Stimulated activated CD8-positive, alpha-beta memory T cell treated with anti-CD3 and anti-CD28 coated beads, Interleukin-7, amount 100 ng/mL, for 24 hours (primary cell): ENCODE results near the gene NDUFA8.

Experiments
- DNase-seq: peaks from one replicate; pipeline ENCODE4 v3.0.0-alpha.2; 2020; ENCODE audit warnings: low read depth

The NDUFA8 gene

GRCh38 chr9:122134822-122135528 lies 24.6 kb downstream of the NDUFA8 start:
- DNase-seq: no peak

DNA sequence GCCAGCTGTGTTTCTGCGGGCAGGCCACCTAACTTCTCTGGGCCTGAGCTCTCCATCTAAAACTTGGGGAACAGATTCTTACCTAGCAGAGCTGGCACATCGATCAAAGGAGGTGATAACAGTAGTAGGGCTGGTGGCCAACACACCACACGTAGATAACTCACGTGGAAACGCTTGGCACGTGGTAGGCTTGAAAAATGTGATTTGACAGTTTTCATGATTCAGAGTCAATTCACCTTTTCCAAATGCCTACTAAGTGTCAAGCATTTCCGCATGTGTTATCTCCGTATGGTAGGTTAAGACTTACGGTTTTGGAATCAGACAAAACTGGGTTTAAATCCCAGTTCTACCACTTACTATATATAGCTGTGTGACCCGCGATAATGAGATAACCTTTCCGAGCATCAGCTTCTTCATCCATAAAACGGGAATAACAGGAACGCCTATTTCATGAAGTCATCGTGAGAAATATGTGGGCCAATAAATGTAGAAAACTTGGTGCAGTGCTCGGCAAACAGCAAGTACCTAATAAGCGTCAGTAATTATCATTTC lies 25.5 kb downstream of the NDUFA8 start:
- no peak for DNase-seq

- DNase-seq: no peak
These were observed 26.2 kb downstream of the NDUFA8 start for GRCh38 chr9:122133263-122133983.

- no peak for DNase-seq
These were observed 27.0 kb downstream of the NDUFA8 start for GRCh38 chr9:122132539-122132938.

DNA sequence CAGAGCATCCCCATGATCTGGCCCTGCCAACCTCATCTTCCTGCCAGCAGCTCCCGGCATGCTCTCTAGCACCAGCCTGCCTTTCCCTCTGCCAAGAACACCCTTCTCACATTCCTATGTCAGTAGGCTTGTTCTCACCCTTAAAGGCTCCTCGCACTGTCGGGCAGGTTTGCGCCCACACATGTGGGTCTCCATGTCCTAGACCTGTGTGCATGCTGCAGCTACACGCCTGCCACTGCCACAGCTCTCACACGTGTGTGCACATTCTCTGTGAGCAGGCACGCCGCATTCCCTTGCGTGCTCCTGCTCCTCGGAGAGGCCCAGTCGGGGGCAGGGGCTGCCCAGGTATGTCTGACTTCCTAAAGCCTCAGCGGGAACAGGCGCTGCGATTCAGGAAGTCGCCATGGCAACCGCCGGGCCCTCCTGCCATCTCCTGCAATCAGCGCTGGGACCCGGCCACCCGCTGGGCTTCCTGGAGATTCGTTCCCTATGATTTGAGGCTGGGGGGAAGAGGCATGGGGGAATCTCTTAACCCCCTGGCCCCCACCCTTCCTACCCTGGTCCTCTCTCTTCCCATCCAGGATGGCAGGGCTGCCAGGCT lies 28.1 kb downstream of the NDUFA8 start:
- DNase-seq: no peak

GRCh38 chr9:122130837-122131236 lies 28.7 kb downstream of the NDUFA8 start:
- DNase-seq: no peak

DNA sequence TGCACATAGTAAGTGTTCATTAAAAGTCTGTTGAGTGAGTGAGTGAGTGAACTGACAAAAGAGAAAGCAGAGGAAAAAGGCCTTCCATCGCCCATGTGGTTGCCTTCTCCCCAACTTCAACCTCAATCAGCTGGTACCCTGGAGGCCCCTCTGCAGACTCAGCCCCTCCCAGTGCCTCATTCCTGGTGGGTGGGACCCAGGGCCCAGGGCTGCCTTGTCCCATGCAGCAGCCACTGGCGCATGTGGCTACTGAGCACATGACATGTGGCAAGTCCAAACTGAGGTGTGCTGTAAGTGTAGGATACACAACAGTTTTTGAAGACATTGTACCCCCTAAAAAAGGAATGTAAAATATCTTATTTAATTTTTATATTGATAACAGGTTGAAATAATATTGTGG lies 29.6 kb downstream of the NDUFA8 start:
- no peak for DNase-seq

DNA sequence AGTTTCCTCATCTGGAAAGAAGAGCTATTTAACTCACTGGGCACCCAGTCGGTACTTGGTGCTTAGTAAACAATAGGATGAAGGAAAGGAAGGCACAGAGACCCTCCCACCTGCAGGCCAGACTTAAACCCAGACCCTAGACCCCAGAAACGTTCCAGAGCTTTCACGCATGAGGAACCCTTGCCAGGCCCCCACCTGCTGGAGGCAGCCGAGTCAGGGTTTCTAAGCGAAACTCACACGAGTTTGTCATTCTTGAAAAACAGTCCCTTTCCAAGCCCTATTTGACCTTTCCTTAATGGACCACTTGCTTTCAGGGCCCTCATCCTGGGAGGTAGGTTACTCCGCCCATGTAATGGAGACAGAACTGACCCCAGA lies 30.6 kb downstream of the NDUFA8 start:
- no peak for DNase-seq

GRCh38 chr9:122128007-122128968 lies 31.3 kb downstream of the NDUFA8 start:
- no peak for DNase-seq

DNA sequence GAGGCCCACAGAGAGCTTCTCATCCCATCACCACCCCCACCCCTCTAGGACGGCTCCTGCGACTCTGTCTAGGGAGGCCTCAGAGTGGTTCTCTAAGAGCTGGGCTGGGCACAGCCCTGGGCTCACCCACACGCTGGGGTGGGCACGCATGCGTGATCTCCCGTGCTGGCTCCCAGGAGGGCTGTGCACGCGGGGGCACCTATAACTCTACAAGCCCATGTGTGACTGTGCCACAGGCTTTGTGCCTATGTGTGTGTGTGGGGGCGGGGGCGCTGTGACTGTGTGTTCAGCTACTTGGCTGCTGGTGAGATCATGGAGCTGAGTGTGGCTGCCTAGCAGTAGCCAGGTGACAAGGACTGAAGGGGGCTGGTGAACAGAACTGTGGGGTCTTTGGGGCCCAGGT lies 32.2 kb downstream of the NDUFA8 start:
- DNase-seq: no peak

DNA sequence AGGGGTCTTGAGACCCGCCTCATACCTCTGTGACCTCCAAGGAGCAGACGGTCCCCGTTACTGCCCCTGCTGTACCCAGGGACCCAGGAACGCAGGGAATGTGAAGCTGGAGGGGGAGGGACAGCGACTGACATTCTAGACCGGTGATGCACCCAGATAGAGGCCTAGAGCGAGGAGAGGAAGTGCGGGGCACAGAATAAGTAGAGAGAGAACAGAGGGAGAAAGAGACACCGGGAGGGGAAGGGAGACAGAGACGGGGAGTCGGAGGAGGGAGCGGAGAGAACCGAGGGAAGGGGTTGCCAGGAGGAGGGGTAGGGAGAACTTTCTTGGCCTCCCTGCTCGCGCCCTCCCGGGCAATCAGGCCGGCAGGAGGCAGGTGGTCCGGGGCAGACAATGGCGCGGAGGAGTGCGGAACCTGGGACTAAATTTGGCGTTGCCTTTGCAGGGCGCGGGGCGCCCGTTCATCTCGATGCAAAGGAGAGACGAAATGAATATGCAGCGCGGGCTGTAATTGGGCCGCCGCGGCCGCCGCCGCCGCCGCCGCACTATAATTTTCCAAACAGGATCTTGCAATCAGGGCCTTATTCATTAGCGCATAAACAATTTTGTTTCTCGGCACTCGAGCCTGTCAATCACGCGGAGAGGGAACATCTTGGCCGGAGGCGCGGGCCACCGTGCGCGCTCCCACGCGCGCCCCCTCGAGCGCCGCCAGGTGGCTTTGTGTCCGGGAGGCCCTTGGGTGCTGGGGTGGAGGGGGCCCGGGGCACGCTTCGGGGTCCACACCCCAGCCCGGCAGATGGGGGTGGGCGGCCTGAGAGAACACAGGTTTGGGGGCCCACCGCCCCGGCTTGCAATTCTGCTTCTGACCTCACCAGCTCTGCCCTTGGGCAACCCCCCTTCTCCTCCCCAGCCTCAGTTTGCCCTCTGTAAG lies 33.0 kb downstream of the NDUFA8 start:
- DNase-seq: no peak

GRCh38 chr9:122125509-122126330 lies 33.9 kb downstream of the NDUFA8 start:
- no peak for DNase-seq

DNA sequence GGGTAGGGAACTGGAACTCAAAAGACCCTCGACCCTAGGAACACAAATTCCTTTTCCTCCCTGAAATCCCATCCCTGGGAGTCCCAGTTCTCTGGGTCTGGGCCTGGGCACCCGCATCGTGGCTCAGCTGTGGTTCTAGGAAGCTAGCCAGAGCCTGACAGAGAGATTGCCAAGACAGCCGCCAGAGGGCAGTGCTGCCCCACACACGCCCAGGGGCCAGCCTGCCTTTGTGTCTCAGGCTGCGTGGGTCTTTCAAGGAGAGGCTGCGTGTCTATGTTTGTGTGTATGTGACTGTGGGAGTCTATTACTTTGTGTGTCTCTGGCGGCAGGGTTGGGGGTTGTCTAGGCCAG lies 34.4 kb downstream of the NDUFA8 start:
- DNase-seq: peak; percentile 58

- DNase-seq: no peak
These were observed 35.1 kb downstream of the NDUFA8 start for GRCh38 chr9:122124528-122124927.

DNA sequence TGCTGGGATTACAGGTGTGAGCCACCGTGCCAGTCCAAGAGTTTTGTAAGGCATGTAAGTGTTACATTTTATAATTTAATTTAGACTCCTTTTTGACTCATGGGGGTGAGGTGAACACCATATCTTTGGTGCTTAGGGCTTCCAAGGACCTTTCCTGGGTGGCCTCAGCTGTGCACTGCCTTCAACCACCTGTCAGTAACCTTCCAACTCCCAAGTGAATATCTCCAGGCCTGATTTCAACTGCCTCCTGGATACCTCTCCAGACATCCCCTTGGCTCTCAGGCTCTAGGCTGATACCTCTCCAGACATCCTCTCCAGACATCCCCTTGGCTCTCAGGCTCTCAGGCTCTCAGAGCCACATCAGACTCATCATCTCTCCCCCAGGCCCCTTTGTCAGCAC lies 35.5 kb downstream of the NDUFA8 start:
- no peak for DNase-seq

DNA sequence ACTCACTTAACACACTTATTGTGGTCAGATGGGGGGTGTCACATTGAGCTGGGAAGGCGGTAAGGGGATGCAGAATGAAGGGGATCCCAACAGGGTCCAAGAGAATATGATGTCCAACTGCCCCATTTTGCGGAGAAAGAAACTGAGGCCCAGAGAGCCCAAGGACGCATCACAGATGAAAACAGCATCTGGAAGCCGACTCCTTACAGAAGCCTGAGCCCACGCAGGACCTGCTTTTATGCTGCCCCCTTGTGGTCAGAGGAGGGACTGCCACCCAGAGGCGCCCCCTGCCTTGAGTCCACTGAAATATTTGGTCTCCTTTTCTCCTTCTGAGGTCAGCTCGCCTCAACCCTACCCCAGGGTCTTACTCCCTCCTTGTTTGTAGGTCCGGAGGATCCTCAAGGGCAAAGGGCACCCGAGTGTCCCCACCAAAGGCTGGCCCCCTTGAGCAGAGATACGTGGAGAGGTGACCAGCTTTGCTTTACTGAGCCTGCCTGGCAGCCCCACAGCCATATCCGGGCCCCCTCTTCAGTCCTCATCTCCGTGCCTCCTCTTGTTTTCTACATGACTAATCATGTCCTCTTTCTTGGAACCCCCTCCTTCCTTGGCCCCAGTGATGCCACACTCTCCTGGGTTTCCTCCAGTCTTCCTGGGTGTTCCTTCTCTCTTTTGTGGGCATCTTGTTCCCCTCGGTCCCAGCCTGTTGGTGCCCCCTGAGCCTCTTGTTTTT lies 36.5 kb downstream of the NDUFA8 start:
- peak; percentile 57 for DNase-seq

DNA sequence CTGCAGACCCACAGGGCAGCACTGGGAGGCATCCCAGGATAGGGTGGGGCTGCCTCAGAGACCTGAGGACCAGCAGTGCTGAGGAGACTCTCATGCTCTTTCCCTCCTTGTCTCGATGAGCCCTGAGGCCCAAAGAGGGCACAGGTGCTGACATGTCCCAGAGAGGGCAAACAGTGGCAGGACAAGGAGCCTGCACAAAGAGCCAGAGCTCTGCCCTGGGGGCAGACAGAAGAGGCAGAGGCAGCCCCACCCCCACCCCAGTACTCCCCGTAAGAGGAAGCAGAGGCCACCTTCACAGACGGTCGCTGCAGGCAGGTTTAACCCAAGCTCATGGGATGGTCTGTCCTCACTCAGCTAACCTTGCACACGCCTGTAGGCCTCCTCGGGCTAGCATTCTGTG lies 37.1 kb downstream of the NDUFA8 start:
- no peak for DNase-seq

- DNase-seq: no peak
These were observed 37.6 kb downstream of the NDUFA8 start for GRCh38 chr9:122121931-122122330.

- DNase-seq: no peak
These were observed 38.2 kb downstream of the NDUFA8 start for GRCh38 chr9:122121391-122121790.
